Heart right ventricle (tissue), 16 donors: ENCODE results near the gene ROBO1. TPM values are rescaled to one million over a fixed set of nuclear protein-coding genes. Genes with fewer than 3 reads are reported as not detected.
"Not testable (repeated sequence)": the region's sequence is repeated elsewhere in the genome, so short reads cannot be mapped to it uniquely, and the experiment has no call there.

Experiments
- ATAC-seq, 8 donors: fragments of 200-7000 bp; cut with Tn5 transposase; one replicate each; pipeline ENCODE4 v1.9.1; 2020; ENCODE audit warnings: mild to moderate bottlenecking in 8 of 8, moderate library complexity in 8 of 8, moderate number of reproducible peaks in 1 of 8
- DNase-seq, 2 donors: peaks; one replicate each; pipeline ENCODE4 v3.0.0-alpha.2; 2020
- H3K27ac ChIP-seq, 10 donors: fragments of 200-600 bp; sonication (generic) in 2 of 10; one replicate each; pipeline versions ENCODE4 v1.5.0 to v1.8.0; 2020 to 2022; ENCODE audit warnings: mild to moderate bottlenecking in 3 of 10
- H3K27me3 ChIP-seq, 7 donors: fragments of 200-600 bp; one replicate each; pipeline ENCODE4 v1.8.0; 2021 to 2022; ENCODE audit warnings: mild to moderate bottlenecking in 2 of 7
- H3K36me3 ChIP-seq, 9 donors: fragments of 200-600 bp; sonication (generic) in 1 of 9; one replicate each; pipeline versions ENCODE4 v1.5.0 to v1.8.0; 2020 to 2022; ENCODE audit warnings: mild to moderate bottlenecking in 2 of 9
- H3K4me1 ChIP-seq, 9 donors: fragments of 200-600 bp; sonication (generic) in 1 of 9; one replicate each; pipeline versions ENCODE4 v1.5.0 to v1.8.0; 2020 to 2022; ENCODE audit warnings: mild to moderate bottlenecking in 4 of 9
- H3K4me3 ChIP-seq, 10 donors: fragments of 200-600 bp; sonication (generic) in 2 of 10; one replicate each; pipeline versions ENCODE4 v1.5.0 to v1.8.0; 2020 to 2022; ENCODE audit warnings: mild to moderate bottlenecking in 7 of 10, moderate library complexity in 2 of 10
- H3K9me3 ChIP-seq, 11 donors: fragments of 200-600 bp in 10 of 11; sonication (generic) in 2 of 11; one replicate each; pipeline versions ENCODE4 v1.5.0 to v1.8.0; 2013 to 2022; ENCODE audit warnings: mild to moderate bottlenecking in 2 of 11, control low read depth in 1 of 11, moderate library complexity in 1 of 11
- WGBS, 2 donors: extraction: QIAGEN DNeasy Blood & Tissue Kit; methylation state at CpG; one replicate each; pipeline ENCODE4 v1.1.7; 2013; ENCODE audit warnings: inconsistent platforms in 1 of 2; 5-methylcytosine and 5-hydroxymethylcytosine counted together
- intact Hi-C, 10 donors: fragments of 100-400 bp; cut with DNase I; formaldehyde crosslinking; loops; one replicate each; pipeline versions ENCODE4 v1.11.1 to v1.14.2; 2022
- polyA plus RNA-seq, 2 donors: library from polyadenylated mRNA; stranded (reverse); fragments of 200-250 nt; gene quantifications; one replicate each; pipeline ENCODE4 v1.2.3, GENCODE V29; 2013
- total RNA-seq, 10 donors: library from RNA; stranded (reverse); fragmentation: NEBNext Ultra II Directional in 3 of 10; extraction: Animal tissue kit (Norgen Biotek cat#: 25700) in 3 of 10; gene quantifications; one replicate each; pipeline versions ENCODE4 v1.2.1 to v1.2.4, GENCODE V29; 2021 to 2023
- TF ChIP-seq, protein P1 (sequence below), 9 donors: fragments of 200-600 bp; sonication (generic) in 2 of 9; IDR thresholded peaks; one replicate each; pipeline versions ENCODE4 v1.5.0 to v1.8.0; 2021 to 2022; ENCODE audit warnings: antibody characterized with exemption in 9 of 9, mild to moderate bottlenecking in 5 of 9, moderate library complexity in 1 of 9
- donor health status: Arrhythmogenic right ventricular cardiomyopathy.
- donor health status: ischemic (EF 13 %, LVEDD 7.1; RV severe dilation, severe dysfunction).
- donor health status: healthy with polysubstance abuse.
- donor health status: DM: no; HTN: yes; CAD: no.
- donor health status: DM: no; HTN: no; CAD: no.
- donor health status: ischemic (EF 25% LVEDD 6.9; RV normal size, moderate dysfunction).
- donor health status: ischemic (EF 25% LVEDD 5.7; RV mildly dilated, moderate dysfunction).
- donor health status: healthy.
- donor health status: DM: yes; HTN: yes; CAD: no.
- donor health status: Ischemic cardiomyopathy.
- donor health status: ischemic (EF 35%, LVEDD 5.7; RV mildly dilated, moderate dysfunction).
- donor health status: nonischemic (EF 11% LVEDD 7.7; RV severe dilation, severe dysfunction).
- donor health status: DM: yes; HTN: yes; CAD: no.
- donor health status: PGD.
- donor health status: ischemic (EF 29% LVEDD 5.4; RV normal size, mild dysfunction).
- donor health status: nonischemic (EF 23%, LVEDD 6.1; RV moderate dilation, normal function).

The ROBO1 gene
- total and polyA plus RNA-seq, 12 donors = 2.8 to 13.9 (median 5.6) TPM

GRCh38 chr3:78887547-78888011 is 880.2 kb downstream of the ROBO1 start:
- no peak for ATAC-seq
- no peak for DNase-seq
- TF ChIP-seq, protein P1, sequence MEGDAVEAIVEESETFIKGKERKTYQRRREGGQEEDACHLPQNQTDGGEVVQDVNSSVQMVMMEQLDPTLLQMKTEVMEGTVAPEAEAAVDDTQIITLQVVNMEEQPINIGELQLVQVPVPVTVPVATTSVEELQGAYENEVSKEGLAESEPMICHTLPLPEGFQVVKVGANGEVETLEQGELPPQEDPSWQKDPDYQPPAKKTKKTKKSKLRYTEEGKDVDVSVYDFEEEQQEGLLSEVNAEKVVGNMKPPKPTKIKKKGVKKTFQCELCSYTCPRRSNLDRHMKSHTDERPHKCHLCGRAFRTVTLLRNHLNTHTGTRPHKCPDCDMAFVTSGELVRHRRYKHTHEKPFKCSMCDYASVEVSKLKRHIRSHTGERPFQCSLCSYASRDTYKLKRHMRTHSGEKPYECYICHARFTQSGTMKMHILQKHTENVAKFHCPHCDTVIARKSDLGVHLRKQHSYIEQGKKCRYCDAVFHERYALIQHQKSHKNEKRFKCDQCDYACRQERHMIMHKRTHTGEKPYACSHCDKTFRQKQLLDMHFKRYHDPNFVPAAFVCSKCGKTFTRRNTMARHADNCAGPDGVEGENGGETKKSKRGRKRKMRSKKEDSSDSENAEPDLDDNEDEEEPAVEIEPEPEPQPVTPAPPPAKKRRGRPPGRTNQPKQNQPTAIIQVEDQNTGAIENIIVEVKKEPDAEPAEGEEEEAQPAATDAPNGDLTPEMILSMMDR (IDR thresholded peaks at IDR 0.05) = no peak
- Histone ChIP-seq H3K36me3 (no peaks in the 10 kb centered on the region), H3K4me1 (peaks cover 0 to 5% (median 0%) of the 10 kb centered on the region in 9 donors), H3K4me3 (no peak overlapping the region), H3K27ac (no peak overlapping the region), H3K27me3 (no peaks in the 10 kb centered on the region), H3K9me3 (no peaks in the 10 kb centered on the region)
- 39 to 73% methylated on average over 1 of the region's 1 CpG for WGBS, 2 donors
- intact Hi-C loops = no loop called here

GRCh38 chr3:78887029-78887428 is 880.8 kb downstream of the ROBO1 start:
- DNase-seq = no peak
- H3K27me3 ChIP-seq = no peaks in the 10 kb centered on the region
- H3K9me3 ChIP-seq = no peaks in the 10 kb centered on the region
- H3K4me3 ChIP-seq = no peak overlapping the region
- intact Hi-C loops = no loop called here
- peaks cover 0 to 5% (median 0%) of the 10 kb centered on the region in 9 donors for H3K4me1 ChIP-seq
- H3K27ac ChIP-seq = no peak overlapping the region
- TF ChIP-seq, protein P1 (IDR thresholded peaks at IDR 0.05) = no peak
- peak in 1 of 8 donors; percentile 42 for ATAC-seq
- 79 to 82% methylated on average over 1 of the region's 1 CpG for WGBS, 2 donors
- no peaks in the 10 kb centered on the region for H3K36me3 ChIP-seq

GRCh38 chr3:78884567-78884966 is 883.2 kb downstream of the ROBO1 start:
- H3K27ac ChIP-seq, H3K9me3 ChIP-seq, H3K36me3 ChIP-seq, H3K4me3 ChIP-seq, DNase-seq, H3K27me3 ChIP-seq, intact Hi-C loops, ATAC-seq: not testable (repeated sequence)
- peaks cover 0 to 28% (median 3%) of the 10 kb centered on the region in 9 donors for H3K4me1 ChIP-seq
- 93% methylated on average over 1 of the region's 1 CpG for WGBS, 2 donors

- TF ChIP-seq, protein P1 (IDR thresholded peaks at IDR 0.05) = no peak
- Histone ChIP-seq H3K36me3 (no peaks in the 10 kb centered on the region), H3K27me3 (no peaks in the 10 kb centered on the region), H3K9me3 (no peaks in the 10 kb centered on the region), H3K4me1 (peaks cover 0 to 30% (median 0%) of the 10 kb centered on the region in 9 donors), H3K27ac (no peak overlapping the region), H3K4me3 (no peak overlapping the region)
- DNase-seq (no peak), ATAC-seq (no peak)
- intact Hi-C loops = no loop called here
- WGBS, 2 donors = 92 to 94% methylated on average over 6 of the region's 6 CpGs
Measured at GRCh38 chr3:78882251-78882650, 885.5 kb downstream of the ROBO1 start.

DNA sequence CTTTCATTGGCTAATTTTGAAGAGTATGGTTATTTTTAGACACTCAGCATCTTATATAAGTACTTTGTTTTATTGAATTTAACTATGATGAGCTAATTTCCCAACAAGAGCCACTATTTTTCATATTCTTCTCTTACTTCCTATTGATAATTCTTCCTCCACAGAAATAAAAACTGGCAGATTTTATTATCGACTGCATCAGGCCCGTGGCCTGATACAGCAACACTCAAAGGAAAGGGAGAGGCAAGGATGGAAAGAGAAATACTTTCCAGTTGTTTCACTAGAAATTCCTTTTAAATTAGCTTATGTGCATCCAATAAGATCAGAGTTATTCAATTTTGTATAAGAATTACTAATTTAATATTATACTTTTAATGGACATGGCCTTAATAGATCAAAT is 886.3 kb downstream of the ROBO1 start:
- Histone ChIP-seq H3K27me3 (no peaks in the 10 kb centered on the region), H3K27ac (peak overlapping the region in 6 of 10 donors; percentile 39 to 64 (median 54)), H3K9me3 (no peaks in the 10 kb centered on the region), H3K36me3 (no peaks in the 10 kb centered on the region), H3K4me1 (peaks cover 0 to 26% (median 0%) of the 10 kb centered on the region in 9 donors), H3K4me3 (peak overlapping the region in 2 of 10 donors; percentile 8 to 20)
- intact Hi-C loops = no loop called here
- ATAC-seq (no peak), DNase-seq (no peak)
- WGBS, 2 donors = 61 to 74% methylated on average over 2 of the region's 2 CpGs
- TF ChIP-seq, protein P1 (IDR thresholded peaks at IDR 0.05) = no peak
